Lower leg skin (tissue), 3 donors: ENCODE results near the gene UBE2L5.

Experiments used
- CTCF ChIP-seq, 3 donors: fragments of 450-650 bp; IDR thresholded peaks; one replicate each; pipeline ENCODE4 v1.5.1; 2016; ENCODE audit warnings: antibody characterized with exemption in 3 of 3, mild to moderate bottlenecking in 3 of 3, moderate library complexity in 2 of 3
- POLR2A ChIP-seq, 2 donors: fragments of 450-650 bp; IDR thresholded peaks; one replicate each; pipeline ENCODE4 v1.6.1; 2016 to 2017; ENCODE audit warnings: antibody characterized with exemption in 2 of 2, mild to moderate bottlenecking in 1 of 2, moderate library complexity in 1 of 2

GRCh38 chr13:30400376-30400775, 21.9 kb upstream of the UBE2L5 start:
- TF ChIP-seq POLR2A (IDR thresholded peaks at IDR 0.05) (no peak), CTCF (IDR thresholded peaks at IDR 0.05) (no peak)
